Gastrocnemius medialis (tissue), 4 donors: Measurements from ENCODE around the gene LGI1. TPM values are rescaled to one million over a fixed set of nuclear protein-coding genes. Genes with fewer than 3 reads are reported as not detected.

Experiments
- ATAC-seq, 2 donors: fragments of 150-250 bp; one replicate each; pipeline ENCODE4 v1.9.1; 2016
- DNase-seq, 2 donors: peaks; one replicate each; pipeline ENCODE4 v3.0.0-alpha.2; 2019
- H3K27ac ChIP-seq, 4 donors: fragments of 200-600 bp; sonication (generic); 1 replicate in 1 of 4; 2 replicates in 3 of 4; pipeline ENCODE4 v1.5.1; 2016 to 2018; ENCODE audit warnings: mild to moderate bottlenecking in 2 of 4, moderate library complexity in 1 of 4
- H3K27me3 ChIP-seq, 3 donors: fragments of 200-600 bp; sonication (generic) in 2 of 3; 1 replicate in 1 of 3; 2 replicates in 2 of 3; pipeline versions ENCODE4 v1.5.1 to v1.6.0; 2016 to 2019; ENCODE audit warnings: mild to moderate bottlenecking in 1 of 3, moderate library complexity in 1 of 3
- H3K36me3 ChIP-seq, 2 donors: fragments of 200-600 bp; sonication (generic) in 1 of 2; one replicate each; pipeline ENCODE4 v1.5.1; 2017 to 2018
- H3K4me1 ChIP-seq, 2 donors: fragments of 200-600 bp; sonication (generic) in 1 of 2; one replicate each; pipeline ENCODE4 v1.5.1; 2016 to 2017; ENCODE audit warnings: mild to moderate bottlenecking in 2 of 2
- H3K4me3 ChIP-seq, 4 donors: fragments of 200-600 bp; sonication (generic) in 3 of 4; 1 replicate in 1 of 4; 2 replicates in 3 of 4; pipeline ENCODE4 v1.5.1; 2016 to 2019; ENCODE audit warnings: mild to moderate bottlenecking in 2 of 4
- H3K9me3 ChIP-seq, 3 donors: fragments of 200-600 bp; sonication (generic) in 2 of 3; 1 replicate in 1 of 3; 2 replicates in 2 of 3; pipeline ENCODE4 v1.5.1; 2016 to 2019
- CTCF ChIP-seq, 5 experiments: fragments of 450-650 bp in 3 of 5; fragments of 200-600 bp in 2 of 5; sonication (generic) in 2 of 5; IDR thresholded peaks in 4 of 5; conservative IDR thresholded peaks in 1 of 5; 1 replicate in 4 of 5; 2 replicates in 1 of 5; pipeline ENCODE4 v1.5.1; 2016 to 2019; ENCODE audit warnings: antibody characterized with exemption in 5 of 5, mild to moderate bottlenecking in 3 of 5, moderate library complexity in 3 of 5
- POLR2A ChIP-seq, 2 donors: fragments of 450-650 bp; IDR thresholded peaks; one replicate each; pipeline ENCODE4 v1.6.1; 2017; ENCODE audit warnings: antibody characterized with exemption in 2 of 2, mild to moderate bottlenecking in 2 of 2, moderate library complexity in 2 of 2
- in situ Hi-C, 4 donors: fragments of 200-750 bp; cut with MboI; loops; one replicate each; pipeline versions ENCODE4 v1.15.0 to v1.8.0; 2017; ENCODE audit warnings: low sequenced_read_pairs in 4 of 4
- intact Hi-C: fragments of 100-400 bp; cut with DNase I; formaldehyde crosslinking; loops from one replicate; pipeline ENCODE4 v1.15.1; 2023; ENCODE audit warnings: low total_unique reads
- total RNA-seq, 4 donors: library from RNA; depleted of rRNA; stranded (reverse); fragments of >200 nt; gene quantifications; one replicate each; pipeline versions ENCODE4 v1.1.0 to v1.2.3, GENCODE V29; 2016

Gene LGI1
- total RNA-seq, 4 donors from 2014 or later = 0.33 to 12.6 TPM; not detected in 2

- no peak overlapping the region for H3K4me3 ChIP-seq
- DNase-seq (no peak), ATAC-seq (no peak)
- no peaks in the 10 kb centered on the region for H3K27me3 ChIP-seq
- no peak for TF ChIP-seq POLR2A (IDR thresholded peaks at IDR 0.05)
- no peak for TF ChIP-seq CTCF (IDR thresholded peaks at IDR 0.05 in 4 of 5, conservative IDR thresholded peaks at IDR 0.05 in 1 of 5)
- H3K36me3 ChIP-seq = no peaks in the 10 kb centered on the region
- intact Hi-C loops = no loop called here
- no peak overlapping the region for H3K27ac ChIP-seq
- H3K4me1 ChIP-seq = no peaks in the 10 kb centered on the region
- in situ Hi-C loops = no loop called here
- H3K9me3 ChIP-seq = no peaks in the 10 kb centered on the region
Measured at GRCh38 chr10:93767724-93768399, 10.1 kb downstream of the LGI1 start.

- TF ChIP-seq POLR2A (IDR thresholded peaks at IDR 0.05) = no peak
- TF ChIP-seq CTCF (IDR thresholded peaks at IDR 0.05 in 4 of 5, conservative IDR thresholded peaks at IDR 0.05 in 1 of 5) = no peak
- Histone ChIP-seq H3K27ac (no peak overlapping the region), H3K27me3 (no peaks in the 10 kb centered on the region), H3K4me3 (no peak overlapping the region), H3K4me1 (no peaks in the 10 kb centered on the region), H3K36me3 (no peaks in the 10 kb centered on the region), H3K9me3 (no peaks in the 10 kb centered on the region)
- in situ Hi-C loops (no loop called here), intact Hi-C loops (no loop called here)
- ATAC-seq (no peak), DNase-seq (no peak)
Measured at GRCh38 chr10:93768892-93769291, 11.2 kb downstream of the LGI1 start.

- H3K36me3 ChIP-seq = no peaks in the 10 kb centered on the region
- ATAC-seq (no peak), DNase-seq (no peak)
- H3K27ac ChIP-seq = no peak overlapping the region
- in situ Hi-C loops = no loop called here
- H3K4me3 ChIP-seq = no peak overlapping the region
- no peaks in the 10 kb centered on the region for H3K4me1 ChIP-seq
- intact Hi-C loops = no loop called here
- TF ChIP-seq CTCF (IDR thresholded peaks at IDR 0.05 in 4 of 5, conservative IDR thresholded peaks at IDR 0.05 in 1 of 5) (no peak), POLR2A (IDR thresholded peaks at IDR 0.05) (no peak)
- H3K9me3 ChIP-seq = no peaks in the 10 kb centered on the region
- H3K27me3 ChIP-seq = no peaks in the 10 kb centered on the region
Measured at GRCh38 chr10:93771354-93771753, 13.6 kb downstream of the LGI1 start.

- Histone ChIP-seq H3K4me1 (no peaks in the 10 kb centered on the region), H3K27ac (no peak overlapping the region), H3K36me3 (no peaks in the 10 kb centered on the region), H3K4me3 (no peak overlapping the region), H3K9me3 (no peaks in the 10 kb centered on the region), H3K27me3 (no peaks in the 10 kb centered on the region)
- intact Hi-C loops (no loop called here), in situ Hi-C loops (no loop called here)
- no peak for ATAC-seq
- no peak for DNase-seq
- no peak for TF ChIP-seq POLR2A (IDR thresholded peaks at IDR 0.05)
- no peak for TF ChIP-seq CTCF (IDR thresholded peaks at IDR 0.05 in 4 of 5, conservative IDR thresholded peaks at IDR 0.05 in 1 of 5)
Measured at GRCh38 chr10:93773120-93773519, 15.4 kb downstream of the LGI1 start.

- DNase-seq (no peak), ATAC-seq (no peak)
- Histone ChIP-seq H3K27ac (no peak overlapping the region), H3K4me1 (no peaks in the 10 kb centered on the region), H3K36me3 (no peaks in the 10 kb centered on the region), H3K4me3 (no peak overlapping the region), H3K27me3 (no peaks in the 10 kb centered on the region), H3K9me3 (no peaks in the 10 kb centered on the region)
- intact Hi-C loops (no loop called here), in situ Hi-C loops (no loop called here)
- TF ChIP-seq POLR2A (IDR thresholded peaks at IDR 0.05) = no peak
- no peak for TF ChIP-seq CTCF (IDR thresholded peaks at IDR 0.05 in 4 of 5, conservative IDR thresholded peaks at IDR 0.05 in 1 of 5)
Measured at GRCh38 chr10:93773705-93774104, 16.0 kb downstream of the LGI1 start.
